CD14-positive monocyte (primary cell): ENCODE measurements around the gene ST7L. TPM values are rescaled to one million over a fixed set of nuclear protein-coding genes. Genes with fewer than 3 reads are reported as not detected.

ENCODE experiments used
- DNase-seq, 3 donors: peaks; one replicate each; pipeline ENCODE4 v3.0.0-alpha.2; 2011 to 2022
- H2AFZ ChIP-seq: 2 replicates; pipeline ENCODE4 v1.6.0; 2012; ENCODE audit warnings: mild to moderate bottlenecking, low read depth, low read length, inconsistent platforms; ENCODE audit not compliant: insufficient read depth, poor library complexity, severe bottlenecking
- H3K27ac ChIP-seq, 2 donors: 1 replicate in 1 of 2; 2 replicates in 1 of 2; pipeline ENCODE4 v1.5.1; 2012 to 2013; ENCODE audit warnings: low read length in 2 of 2, control low read depth in 1 of 2, inconsistent platforms in 1 of 2, low read depth in 1 of 2, mild to moderate bottlenecking in 1 of 2
- H3K27me3 ChIP-seq, 2 donors: one replicate each; pipeline versions ENCODE4 v1.6.0 to v1.6.1; 2011 to 2013; ENCODE audit warnings: low read length in 2 of 2; ENCODE audit not compliant: control insufficient read depth in 2 of 2, insufficient read depth in 2 of 2
- H3K36me3 ChIP-seq, 2 donors: replicated peaks in 1 of 2; 1 replicate in 1 of 2; 2 replicates in 1 of 2; pipeline versions ENCODE4 v1.5.1 to v1.6.1; 2012 to 2013; ENCODE audit warnings: low read length in 2 of 2, control low read depth in 1 of 2, inconsistent platforms in 1 of 2, mild to moderate bottlenecking in 1 of 2; ENCODE audit not compliant: insufficient read depth in 2 of 2, control insufficient read depth in 1 of 2
- H3K4me1 ChIP-seq, 2 donors: 1 replicate in 1 of 2; 2 replicates in 1 of 2; pipeline versions ENCODE4 v1.5.1 to v1.6.1; 2012 to 2013; ENCODE audit warnings: low read length in 2 of 2, control low read depth in 1 of 2, inconsistent platforms in 1 of 2, mild to moderate bottlenecking in 1 of 2, moderate library complexity in 1 of 2; ENCODE audit not compliant: insufficient read depth in 2 of 2, control insufficient read depth in 1 of 2
- H3K4me2 ChIP-seq: replicated peaks from 2 replicates; pipeline ENCODE3; 2012; ENCODE audit warnings: low read length, moderate library complexity, mild to moderate bottlenecking; ENCODE audit not compliant: poor library complexity, severe bottlenecking; ENCODE audit errors: extremely low read depth
- H3K4me3 ChIP-seq, 3 experiments: fragments of 200-600 bp in 1 of 3; sonication (generic) in 1 of 3; replicated peaks in 1 of 3; 1 replicate in 2 of 3; 2 replicates in 1 of 3; pipeline ENCODE4 v1.5.1; 2011 to 2013; ENCODE audit warnings: low read length in 3 of 3, mild to moderate bottlenecking in 3 of 3, control low read depth in 2 of 3, low read depth in 2 of 3, inconsistent platforms in 1 of 3, moderate library complexity in 1 of 3
- H3K79me2 ChIP-seq: 2 replicates; pipeline ENCODE4 v1.6.0; 2012; ENCODE audit warnings: mild to moderate bottlenecking, control low read depth, inconsistent platforms, low read length, moderate library complexity; ENCODE audit not compliant: insufficient read depth
- H3K9ac ChIP-seq: 2 replicates; pipeline ENCODE4 v1.6.0; 2017; ENCODE audit warnings: low read length, mild to moderate bottlenecking; ENCODE audit not compliant: insufficient read depth, poor library complexity, severe bottlenecking
- H3K9me3 ChIP-seq, 2 donors: replicated peaks in 1 of 2; 1 replicate in 1 of 2; 2 replicates in 1 of 2; pipeline versions ENCODE4 v1.5.1 to v1.6.1; 2012 to 2013; ENCODE audit warnings: low read length in 2 of 2, control low read depth in 1 of 2; ENCODE audit not compliant: control insufficient read depth in 1 of 2, insufficient read depth in 1 of 2
- H4K20me1 ChIP-seq: 2 replicates; pipeline ENCODE4 v1.6.0; 2012; ENCODE audit warnings: mild to moderate bottlenecking, low read length, control low read depth, moderate library complexity; ENCODE audit not compliant: insufficient read depth
- H3K27ac Mint-ChIP-seq, 7 donors: one replicate each; pipeline ENCODE4 v1.8.0; 2020; ENCODE audit warnings: mild to moderate bottlenecking in 7 of 7, mixed read lengths in 7 of 7, moderate library complexity in 6 of 7, inconsistent platforms in 2 of 7
- H3K27me3 Mint-ChIP-seq, 3 donors: one replicate each; pipeline ENCODE4 v1.8.0; 2021 to 2022; ENCODE audit warnings: low read depth in 3 of 3, mild to moderate bottlenecking in 3 of 3, mixed read lengths in 3 of 3, moderate library complexity in 3 of 3, inconsistent platforms in 1 of 3
- H3K36me3 Mint-ChIP-seq, 2 donors: one replicate each; pipeline ENCODE4 v1.8.0; 2020; ENCODE audit warnings: mixed read lengths in 2 of 2, inconsistent platforms in 1 of 2, mild to moderate bottlenecking in 1 of 2
- H3K4me1 Mint-ChIP-seq: one replicate; pipeline ENCODE4 v1.8.0; 2020; ENCODE audit warnings: mild to moderate bottlenecking, mixed read lengths
- H3K4me3 Mint-ChIP-seq, 2 donors: one replicate each; pipeline ENCODE4 v1.8.0; 2020; ENCODE audit warnings: mild to moderate bottlenecking in 2 of 2, mixed read lengths in 2 of 2, moderate library complexity in 1 of 2
- H3K9me3 Mint-ChIP-seq, 7 donors: one replicate each; pipeline ENCODE4 v1.8.0; 2020 to 2022; ENCODE audit warnings: mixed read lengths in 7 of 7, mild to moderate bottlenecking in 6 of 7, moderate library complexity in 6 of 7, inconsistent platforms in 2 of 7
- WGBS: methylation state at CpG from one replicate; pipeline ENCODE4 v1.1.5; 2013; ENCODE audit warnings: missing lambda C conversion rate; ENCODE audit not compliant: insufficient coverage; 5-methylcytosine and 5-hydroxymethylcytosine counted together
- intact Hi-C, 2 donors: fragments of 100-400 bp; cut with micrococcal nuclease; formaldehyde crosslinking; loops; one replicate each; pipeline versions ENCODE4 v1.15.0 to v1.15.1; 2023
- polyA plus RNA-seq, 3 donors: library from polyadenylated mRNA; depleted of rRNA in 1 of 3; unstranded in 2 of 3; stranded (reverse) in 1 of 3; fragments of 300-500 nt in 2 of 3; fragments of >200 nt in 1 of 3; fragmentation: Illumina TruSeq in 2 of 3; gene quantifications; 1 replicate in 2 of 3; 2 replicates in 1 of 3; pipeline ENCODE4 v1.2.3, GENCODE V29; 2012 to 2021
- TF ChIP-seq, protein P1 (sequence below): fragments of 200-600 bp; IDR thresholded peaks from one replicate; pipeline ENCODE4 v1.8.0; 2022; ENCODE audit warnings: antibody characterized with exemption, mild to moderate bottlenecking

ST7L gene
- polyA plus RNA-seq, 3 donors = 5.4 to 10.0 (median 6.1) TPM

DNA sequence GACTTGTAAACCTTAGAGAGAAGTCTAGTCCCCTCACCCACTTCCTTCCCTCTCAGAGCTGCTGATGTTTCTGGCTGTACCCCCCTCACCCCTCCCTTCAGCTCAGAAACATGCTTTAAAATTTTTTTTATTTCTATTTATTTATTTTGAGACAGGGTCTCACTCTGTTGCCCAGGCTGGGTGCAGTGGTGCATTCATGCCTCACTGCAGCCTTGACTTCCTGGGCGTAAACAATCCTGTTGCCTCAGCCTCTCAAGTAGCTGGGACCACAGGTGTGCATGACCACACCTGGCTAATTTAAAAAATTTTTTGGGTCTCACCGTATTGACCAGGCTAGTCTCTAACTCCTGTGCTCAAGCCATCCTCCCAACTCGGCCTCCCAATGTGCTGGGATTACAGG lies 113.1 kb downstream of the ST7L start:
- TF ChIP-seq, protein P1, sequence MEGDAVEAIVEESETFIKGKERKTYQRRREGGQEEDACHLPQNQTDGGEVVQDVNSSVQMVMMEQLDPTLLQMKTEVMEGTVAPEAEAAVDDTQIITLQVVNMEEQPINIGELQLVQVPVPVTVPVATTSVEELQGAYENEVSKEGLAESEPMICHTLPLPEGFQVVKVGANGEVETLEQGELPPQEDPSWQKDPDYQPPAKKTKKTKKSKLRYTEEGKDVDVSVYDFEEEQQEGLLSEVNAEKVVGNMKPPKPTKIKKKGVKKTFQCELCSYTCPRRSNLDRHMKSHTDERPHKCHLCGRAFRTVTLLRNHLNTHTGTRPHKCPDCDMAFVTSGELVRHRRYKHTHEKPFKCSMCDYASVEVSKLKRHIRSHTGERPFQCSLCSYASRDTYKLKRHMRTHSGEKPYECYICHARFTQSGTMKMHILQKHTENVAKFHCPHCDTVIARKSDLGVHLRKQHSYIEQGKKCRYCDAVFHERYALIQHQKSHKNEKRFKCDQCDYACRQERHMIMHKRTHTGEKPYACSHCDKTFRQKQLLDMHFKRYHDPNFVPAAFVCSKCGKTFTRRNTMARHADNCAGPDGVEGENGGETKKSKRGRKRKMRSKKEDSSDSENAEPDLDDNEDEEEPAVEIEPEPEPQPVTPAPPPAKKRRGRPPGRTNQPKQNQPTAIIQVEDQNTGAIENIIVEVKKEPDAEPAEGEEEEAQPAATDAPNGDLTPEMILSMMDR = no peak
- Histone ChIP-seq H3K27me3 (peaks cover 64 to 93% of the 10 kb centered on the region in 2 donors), H3K79me2 (no peaks in the 10 kb centered on the region), H2AFZ (no peak overlapping the region), H3K4me1 (peaks cover 20 to 31% of the 10 kb centered on the region in 2 donors), H3K27ac (no peak overlapping the region), H4K20me1 (no peaks in the 10 kb centered on the region), H3K36me3 (no peaks in the 10 kb centered on the region), H3K4me3 (no peak overlapping the region), H3K4me2 (no peak overlapping the region), H3K9ac (no peak overlapping the region), H3K9me3 (peaks cover 0 to 35% of the 10 kb centered on the region in 2 donors)
- Mint-ChIP-seq H3K4me1 (peaks cover 25% of the 10 kb centered on the region), H3K27ac (peak overlapping the region in 1 of 7 donors; percentile 33), H3K9me3 (peaks cover 0 to 15% (median 5%) of the 10 kb centered on the region in 7 donors), H3K36me3 (peaks cover 0 to 7% of the 10 kb centered on the region in 2 donors), H3K4me3 (no peak overlapping the region), H3K27me3 (peaks cover 70 to 97% (median 85%) of the 10 kb centered on the region in 3 donors)
- no peak for DNase-seq
- WGBS = 92% methylated on average over 3 of the region's 3 CpGs
- intact Hi-C loops = loop anchor here in 1 of 2 donors (10.0 kb wide), 1 partner anchor 199 kb away; the partner anchor contains the start of gene RHOC

DNA sequence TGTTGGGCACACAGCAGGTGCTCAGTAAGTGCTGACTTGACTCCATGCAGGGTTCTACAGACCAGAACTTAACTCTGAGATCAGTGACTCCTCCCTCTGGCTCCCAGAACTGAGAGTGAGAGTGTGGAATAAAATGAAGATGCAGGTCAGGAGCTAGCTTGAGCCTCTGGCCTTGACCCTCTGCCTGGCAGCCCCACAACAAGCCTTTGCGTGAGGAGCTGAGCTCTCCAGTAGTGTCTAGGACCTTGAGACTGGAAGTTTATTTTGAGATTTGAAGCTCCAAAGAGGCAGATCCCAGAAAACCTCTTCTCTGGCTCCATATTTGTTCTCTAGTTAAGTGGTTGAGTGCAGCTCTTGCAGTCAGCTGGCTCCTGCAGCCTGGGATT lies 113.5 kb downstream of the ST7L start:
- Histone ChIP-seq H2AFZ (no peak overlapping the region), H3K27me3 (peaks cover 62 to 93% of the 10 kb centered on the region in 2 donors), H3K9ac (no peak overlapping the region), H3K4me3 (no peak overlapping the region), H3K4me1 (peaks cover 20 to 31% of the 10 kb centered on the region in 2 donors), H3K27ac (no peak overlapping the region), H3K9me3 (peaks cover 0 to 35% of the 10 kb centered on the region in 2 donors), H3K4me2 (no peak overlapping the region), H3K36me3 (no peaks in the 10 kb centered on the region), H3K79me2 (no peaks in the 10 kb centered on the region), H4K20me1 (no peaks in the 10 kb centered on the region)
- TF ChIP-seq, protein P1 = no peak
- intact Hi-C loops = loop anchor here in 1 of 2 donors (10.0 kb wide), 1 partner anchor 199 kb away; the partner anchor contains the start of gene RHOC
- 100% methylated on average over 1 of the region's 1 CpG for WGBS
- peaks cover 25% of the 10 kb centered on the region for H3K4me1 Mint-ChIP-seq
- H3K27me3 Mint-ChIP-seq = peaks cover 67 to 94% (median 83%) of the 10 kb centered on the region in 3 donors
- peaks cover 0 to 7% of the 10 kb centered on the region in 2 donors for H3K36me3 Mint-ChIP-seq
- H3K9me3 Mint-ChIP-seq = peaks cover 0 to 15% (median 5%) of the 10 kb centered on the region in 7 donors
- H3K4me3 Mint-ChIP-seq = no peak overlapping the region
- DNase-seq = no peak
- H3K27ac Mint-ChIP-seq = no peak overlapping the region
